HepG2 (cell line): Measurements from ENCODE around the gene POLR1E. TPM values are rescaled to one million over a fixed set of nuclear protein-coding genes. Genes with fewer than 3 reads are reported as not detected.

Source experiments
- GTF3A ChIP-seq: sonication (generic); formaldehyde crosslinking; conservative IDR thresholded peaks from 2 replicates; pipeline ENCODE4 v1.4.0; 2020; ENCODE audit warnings: mild to moderate bottlenecking, missing genetic modification reagents
- MED8 ChIP-seq: sonication (generic); formaldehyde crosslinking; IDR thresholded peaks from 2 replicates; pipeline ENCODE4 v1.8.1; 2023; ENCODE audit warnings: mild to moderate bottlenecking, missing genetic modification reagents; ENCODE audit not compliant: insufficient replicate concordance
- NONO ChIP-seq, 2 experiments: fragments of 450-650 bp in 1 of 2; sonication (generic) in 1 of 2; formaldehyde crosslinking in 1 of 2; IDR thresholded peaks in 1 of 2; conservative IDR thresholded peaks in 1 of 2; 2 replicates each; pipeline versions ENCODE4 v1.6.1 to v1.8.0; 2017 to 2022; ENCODE audit warnings: mild to moderate bottlenecking in 1 of 2, missing genetic modification reagents in 1 of 2, moderate library complexity in 1 of 2
- TOPORS ChIP-seq: sonication (generic); formaldehyde crosslinking; IDR thresholded peaks from 2 replicates; pipeline ENCODE4 v1.8.0; 2023; ENCODE audit warnings: mild to moderate bottlenecking, missing genetic modification reagents
- ZNF782 ChIP-seq: sonication (generic); formaldehyde crosslinking; IDR thresholded peaks from 2 replicates; pipeline ENCODE4 v1.4.0; 2020; ENCODE audit warnings: missing genetic modification reagents, mild to moderate bottlenecking, borderline replicate concordance
- ZNF83 ChIP-seq: sonication (generic); formaldehyde crosslinking; IDR thresholded peaks from 2 replicates; pipeline ENCODE4 v1.4.0; 2020; ENCODE audit warnings: missing genetic modification reagents, mild to moderate bottlenecking, borderline replicate concordance
- polyA plus RNA-seq, 8 experiments: library from polyadenylated mRNA; depleted of rRNA in 3 of 8; stranded (reverse) in 7 of 8; unstranded in 1 of 8; fragments of >200 nt; fragmentation: Illumina TruSeq in 4 of 8; extraction: Trizol in 4 of 8; gene quantifications; 2 replicates each; pipeline versions ENCODE4 v1.2.1 to v1.2.3, GENCODE V29; 2011 to 2016; ENCODE audit warnings: low read depth in 4 of 8, missing spikeins in 1 of 8, mixed read lengths in 1 of 8; ENCODE audit not compliant: insufficient read depth in 1 of 8
- total RNA-seq, 5 experiments: library from RNA; depleted of rRNA; stranded (reverse); fragments of >200 nt; fragmentation: Illumina TruSeq; extraction: Trizol; gene quantifications; 2 replicates each; pipeline ENCODE4 v1.2.3, GENCODE V29; 2016; ENCODE audit warnings: low read depth in 1 of 5
- TF ChIP-seq, protein P1 (sequence below): sonication (generic); formaldehyde crosslinking; IDR thresholded peaks from 2 replicates; pipeline ENCODE4 v1.4.0; 2020; ENCODE audit warnings: mild to moderate bottlenecking, low read depth, missing genetic modification reagents
- TF ChIP-seq, protein P2 (sequence below): sonication (generic); formaldehyde crosslinking; IDR thresholded peaks from 2 replicates; pipeline ENCODE4 v1.4.0; 2020; ENCODE audit warnings: mild to moderate bottlenecking, missing genetic modification reagents, borderline replicate concordance
- TF ChIP-seq, protein P3 (sequence below): sonication (generic); formaldehyde crosslinking; IDR thresholded peaks from 2 replicates; pipeline ENCODE4 v1.8.0; 2023; ENCODE audit warnings: mild to moderate bottlenecking, missing genetic modification reagents
- TF ChIP-seq, protein P4 (sequence below): sonication (generic); formaldehyde crosslinking; IDR thresholded peaks from 2 replicates; pipeline ENCODE4 v1.5.1; 2020; ENCODE audit warnings: mild to moderate bottlenecking, missing genetic modification reagents, moderate library complexity
- TF ChIP-seq, protein P5 (sequence below): sonication (generic); formaldehyde crosslinking; IDR thresholded peaks from 2 replicates; pipeline ENCODE4 v1.5.0; 2020; ENCODE audit warnings: mild to moderate bottlenecking, missing genetic modification reagents, borderline replicate concordance

Gene POLR1E
- total and polyA plus RNA-seq, 2 of the 13 experiments (the other 11 are each of a cell fraction or from before 2014, with no cell fraction given), result 23.0 to 37.8 TPM

DNA sequence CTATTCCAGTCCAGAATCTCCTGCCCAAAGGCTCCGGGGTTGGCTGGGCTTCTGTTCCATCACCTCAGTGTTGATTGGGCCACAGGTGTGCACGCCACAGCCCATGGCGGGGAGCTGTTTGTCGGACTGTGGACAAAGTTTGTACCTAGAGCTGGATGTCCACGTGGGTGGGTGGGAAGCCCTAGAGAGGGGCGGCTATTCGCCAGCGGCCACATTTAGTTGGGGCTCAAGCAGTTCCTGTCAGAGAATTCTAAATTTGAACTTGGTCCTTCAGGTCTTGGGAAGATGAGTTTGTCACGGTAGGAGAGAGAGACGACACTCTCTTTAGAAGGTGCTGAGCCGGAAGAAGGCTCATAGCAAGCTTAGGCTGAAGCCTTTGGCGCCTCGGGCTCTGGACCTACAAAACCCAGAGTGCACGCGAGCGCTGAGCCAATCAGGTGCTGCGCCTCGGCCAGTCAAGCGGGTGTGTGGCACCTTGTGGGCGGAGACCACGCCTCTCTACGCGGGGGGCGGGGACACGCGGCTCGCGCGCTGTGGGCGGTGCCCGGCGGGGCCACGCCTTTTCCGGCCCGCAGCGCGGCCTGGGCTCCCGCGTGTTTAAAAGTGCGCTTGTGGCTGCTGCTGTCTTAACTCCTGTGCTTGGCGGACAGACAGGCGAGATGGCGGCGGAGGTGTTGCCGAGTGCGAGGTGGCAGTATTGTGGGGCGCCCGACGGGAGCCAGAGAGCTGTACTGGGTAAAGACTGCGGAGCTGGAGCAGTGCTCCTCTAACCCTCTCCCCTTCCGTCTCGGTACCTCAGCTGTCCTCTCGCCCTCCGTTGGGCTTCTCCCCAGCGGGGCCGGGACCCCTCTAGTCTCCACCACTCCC lies at the start of gene POLR1E (continued):
- TF ChIP-seq ZNF83 (CRISPR knock-in tag) (no peak), NONO (IDR thresholded peaks at IDR 0.05) (no peak), NONO (CRISPR knock-in tag; conservative IDR thresholded peaks at IDR 0.05) (no peak; the same call in 1 of the 2 replicates), MED8 (CRISPR knock-in tag) (peak; percentile 74), GTF3A (CRISPR knock-in tag) (peak; percentile 96), ZNF782 (CRISPR knock-in tag) (no peak), TOPORS (CRISPR knock-in tag) (peak; percentile 83; the same call in 1 of the 2 replicates)
- TF ChIP-seq, protein P1, sequence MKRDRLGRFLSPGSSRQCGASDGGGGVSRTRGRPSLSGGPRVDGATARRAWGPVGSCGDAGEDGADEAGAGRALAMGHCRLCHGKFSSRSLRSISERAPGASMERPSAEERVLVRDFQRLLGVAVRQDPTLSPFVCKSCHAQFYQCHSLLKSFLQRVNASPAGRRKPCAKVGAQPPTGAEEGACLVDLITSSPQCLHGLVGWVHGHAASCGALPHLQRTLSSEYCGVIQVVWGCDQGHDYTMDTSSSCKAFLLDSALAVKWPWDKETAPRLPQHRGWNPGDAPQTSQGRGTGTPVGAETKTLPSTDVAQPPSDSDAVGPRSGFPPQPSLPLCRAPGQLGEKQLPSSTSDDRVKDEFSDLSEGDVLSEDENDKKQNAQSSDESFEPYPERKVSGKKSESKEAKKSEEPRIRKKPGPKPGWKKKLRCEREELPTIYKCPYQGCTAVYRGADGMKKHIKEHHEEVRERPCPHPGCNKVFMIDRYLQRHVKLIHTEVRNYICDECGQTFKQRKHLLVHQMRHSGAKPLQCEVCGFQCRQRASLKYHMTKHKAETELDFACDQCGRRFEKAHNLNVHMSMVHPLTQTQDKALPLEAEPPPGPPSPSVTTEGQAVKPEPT (CRISPR knock-in tag), result no peak
- TF ChIP-seq, protein P2, sequence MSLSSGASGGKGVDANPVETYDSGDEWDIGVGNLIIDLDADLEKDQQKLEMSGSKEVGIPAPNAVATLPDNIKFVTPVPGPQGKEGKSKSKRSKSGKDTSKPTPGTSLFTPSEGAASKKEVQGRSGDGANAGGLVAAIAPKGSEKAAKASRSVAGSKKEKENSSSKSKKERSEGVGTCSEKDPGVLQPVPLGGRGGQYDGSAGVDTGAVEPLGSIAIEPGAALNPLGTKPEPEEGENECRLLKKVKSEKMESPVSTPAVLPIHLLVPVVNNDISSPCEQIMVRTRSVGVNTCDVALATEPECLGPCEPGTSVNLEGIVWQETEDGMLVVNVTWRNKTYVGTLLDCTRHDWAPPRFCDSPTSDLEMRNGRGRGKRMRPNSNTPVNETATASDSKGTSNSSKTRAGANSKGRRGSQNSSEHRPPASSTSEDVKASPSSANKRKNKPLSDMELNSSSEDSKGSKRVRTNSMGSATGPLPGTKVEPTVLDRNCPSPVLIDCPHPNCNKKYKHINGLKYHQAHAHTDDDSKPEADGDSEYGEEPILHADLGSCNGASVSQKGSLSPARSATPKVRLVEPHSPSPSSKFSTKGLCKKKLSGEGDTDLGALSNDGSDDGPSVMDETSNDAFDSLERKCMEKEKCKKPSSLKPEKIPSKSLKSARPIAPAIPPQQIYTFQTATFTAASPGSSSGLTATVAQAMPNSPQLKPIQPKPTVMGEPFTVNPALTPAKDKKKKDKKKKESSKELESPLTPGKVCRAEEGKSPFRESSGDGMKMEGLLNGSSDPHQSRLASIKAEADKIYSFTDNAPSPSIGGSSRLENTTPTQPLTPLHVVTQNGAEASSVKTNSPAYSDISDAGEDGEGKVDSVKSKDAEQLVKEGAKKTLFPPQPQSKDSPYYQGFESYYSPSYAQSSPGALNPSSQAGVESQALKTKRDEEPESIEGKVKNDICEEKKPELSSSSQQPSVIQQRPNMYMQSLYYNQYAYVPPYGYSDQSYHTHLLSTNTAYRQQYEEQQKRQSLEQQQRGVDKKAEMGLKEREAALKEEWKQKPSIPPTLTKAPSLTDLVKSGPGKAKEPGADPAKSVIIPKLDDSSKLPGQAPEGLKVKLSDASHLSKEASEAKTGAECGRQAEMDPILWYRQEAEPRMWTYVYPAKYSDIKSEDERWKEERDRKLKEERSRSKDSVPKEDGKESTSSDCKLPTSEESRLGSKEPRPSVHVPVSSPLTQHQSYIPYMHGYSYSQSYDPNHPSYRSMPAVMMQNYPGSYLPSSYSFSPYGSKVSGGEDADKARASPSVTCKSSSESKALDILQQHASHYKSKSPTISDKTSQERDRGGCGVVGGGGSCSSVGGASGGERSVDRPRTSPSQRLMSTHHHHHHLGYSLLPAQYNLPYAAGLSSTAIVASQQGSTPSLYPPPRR (CRISPR knock-in tag), result peak; percentile 27; the same call in 1 of the 2 replicates
- TF ChIP-seq, protein P3, sequence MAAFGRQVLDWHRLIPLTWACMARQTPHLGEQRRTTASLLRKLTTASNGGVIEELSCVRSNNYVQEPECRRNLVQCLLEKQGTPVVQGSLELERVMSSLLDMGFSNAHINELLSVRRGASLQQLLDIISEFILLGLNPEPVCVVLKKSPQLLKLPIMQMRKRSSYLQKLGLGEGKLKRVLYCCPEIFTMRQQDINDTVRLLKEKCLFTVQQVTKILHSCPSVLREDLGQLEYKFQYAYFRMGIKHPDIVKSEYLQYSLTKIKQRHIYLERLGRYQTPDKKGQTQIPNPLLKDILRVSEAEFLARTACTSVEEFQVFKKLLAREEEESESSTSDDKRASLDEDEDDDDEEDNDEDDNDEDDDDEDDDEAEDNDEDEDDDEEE (CRISPR knock-in tag), result no peak
- TF ChIP-seq, protein P4, sequence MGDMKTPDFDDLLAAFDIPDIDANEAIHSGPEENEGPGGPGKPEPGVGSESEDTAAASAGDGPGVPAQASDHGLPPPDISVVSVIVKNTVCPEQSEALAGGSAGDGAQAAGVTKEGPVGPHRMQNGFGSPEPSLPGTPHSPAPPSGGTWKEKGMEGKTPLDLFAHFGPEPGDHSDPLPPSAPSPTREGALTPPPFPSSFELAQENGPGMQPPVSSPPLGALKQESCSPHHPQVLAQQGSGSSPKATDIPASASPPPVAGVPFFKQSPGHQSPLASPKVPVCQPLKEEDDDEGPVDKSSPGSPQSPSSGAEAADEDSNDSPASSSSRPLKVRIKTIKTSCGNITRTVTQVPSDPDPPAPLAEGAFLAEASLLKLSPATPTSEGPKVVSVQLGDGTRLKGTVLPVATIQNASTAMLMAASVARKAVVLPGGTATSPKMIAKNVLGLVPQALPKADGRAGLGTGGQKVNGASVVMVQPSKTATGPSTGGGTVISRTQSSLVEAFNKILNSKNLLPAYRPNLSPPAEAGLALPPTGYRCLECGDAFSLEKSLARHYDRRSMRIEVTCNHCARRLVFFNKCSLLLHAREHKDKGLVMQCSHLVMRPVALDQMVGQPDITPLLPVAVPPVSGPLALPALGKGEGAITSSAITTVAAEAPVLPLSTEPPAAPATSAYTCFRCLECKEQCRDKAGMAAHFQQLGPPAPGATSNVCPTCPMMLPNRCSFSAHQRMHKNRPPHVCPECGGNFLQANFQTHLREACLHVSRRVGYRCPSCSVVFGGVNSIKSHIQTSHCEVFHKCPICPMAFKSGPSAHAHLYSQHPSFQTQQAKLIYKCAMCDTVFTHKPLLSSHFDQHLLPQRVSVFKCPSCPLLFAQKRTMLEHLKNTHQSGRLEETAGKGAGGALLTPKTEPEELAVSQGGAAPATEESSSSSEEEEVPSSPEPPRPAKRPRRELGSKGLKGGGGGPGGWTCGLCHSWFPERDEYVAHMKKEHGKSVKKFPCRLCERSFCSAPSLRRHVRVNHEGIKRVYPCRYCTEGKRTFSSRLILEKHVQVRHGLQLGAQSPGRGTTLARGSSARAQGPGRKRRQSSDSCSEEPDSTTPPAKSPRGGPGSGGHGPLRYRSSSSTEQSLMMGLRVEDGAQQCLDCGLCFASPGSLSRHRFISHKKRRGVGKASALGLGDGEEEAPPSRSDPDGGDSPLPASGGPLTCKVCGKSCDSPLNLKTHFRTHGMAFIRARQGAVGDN (CRISPR knock-in tag), result peak; percentile 94
- TF ChIP-seq, protein P5, sequence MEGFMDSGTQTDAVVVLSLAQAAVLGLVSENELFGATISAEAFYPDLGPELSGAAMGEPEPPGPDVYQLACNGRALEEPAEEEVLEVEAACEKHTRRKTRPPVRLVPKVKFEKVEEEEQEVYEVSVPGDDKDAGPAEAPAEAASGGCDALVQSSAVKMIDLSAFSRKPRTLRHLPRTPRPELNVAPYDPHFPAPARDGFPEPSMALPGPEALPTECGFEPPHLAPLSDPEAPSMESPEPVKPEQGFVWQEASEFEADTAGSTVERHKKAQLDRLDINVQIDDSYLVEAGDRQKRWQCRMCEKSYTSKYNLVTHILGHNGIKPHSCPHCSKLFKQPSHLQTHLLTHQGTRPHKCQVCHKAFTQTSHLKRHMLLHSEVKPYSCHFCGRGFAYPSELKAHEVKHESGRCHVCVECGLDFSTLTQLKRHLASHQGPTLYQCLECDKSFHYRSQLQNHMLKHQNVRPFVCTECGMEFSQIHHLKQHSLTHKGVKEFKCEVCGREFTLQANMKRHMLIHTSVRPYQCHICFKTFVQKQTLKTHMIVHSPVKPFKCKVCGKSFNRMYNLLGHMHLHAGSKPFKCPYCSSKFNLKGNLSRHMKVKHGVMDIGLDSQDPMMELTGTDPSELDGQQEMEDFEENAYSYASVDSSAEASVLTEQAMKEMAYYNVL (CRISPR knock-in tag), result peak; percentile 44; the same call in 1 of the 2 replicates
